Stimulated activated CD4-positive, alpha-beta T cell treated with anti-CD3 and anti-CD28 coated beads, Interleukin-12 subunit alpha, Interleukin-12 subunit beta, amount 100 ng/mL, for 24 hours (primary cell): ENCODE results near the gene TULP4.

Source experiments
- DNase-seq, 2 experiments: peaks; one replicate each; pipeline ENCODE4 v3.0.0-alpha.2; 2020; ENCODE audit warnings: low read depth in 2 of 2

The TULP4 gene, protein sequence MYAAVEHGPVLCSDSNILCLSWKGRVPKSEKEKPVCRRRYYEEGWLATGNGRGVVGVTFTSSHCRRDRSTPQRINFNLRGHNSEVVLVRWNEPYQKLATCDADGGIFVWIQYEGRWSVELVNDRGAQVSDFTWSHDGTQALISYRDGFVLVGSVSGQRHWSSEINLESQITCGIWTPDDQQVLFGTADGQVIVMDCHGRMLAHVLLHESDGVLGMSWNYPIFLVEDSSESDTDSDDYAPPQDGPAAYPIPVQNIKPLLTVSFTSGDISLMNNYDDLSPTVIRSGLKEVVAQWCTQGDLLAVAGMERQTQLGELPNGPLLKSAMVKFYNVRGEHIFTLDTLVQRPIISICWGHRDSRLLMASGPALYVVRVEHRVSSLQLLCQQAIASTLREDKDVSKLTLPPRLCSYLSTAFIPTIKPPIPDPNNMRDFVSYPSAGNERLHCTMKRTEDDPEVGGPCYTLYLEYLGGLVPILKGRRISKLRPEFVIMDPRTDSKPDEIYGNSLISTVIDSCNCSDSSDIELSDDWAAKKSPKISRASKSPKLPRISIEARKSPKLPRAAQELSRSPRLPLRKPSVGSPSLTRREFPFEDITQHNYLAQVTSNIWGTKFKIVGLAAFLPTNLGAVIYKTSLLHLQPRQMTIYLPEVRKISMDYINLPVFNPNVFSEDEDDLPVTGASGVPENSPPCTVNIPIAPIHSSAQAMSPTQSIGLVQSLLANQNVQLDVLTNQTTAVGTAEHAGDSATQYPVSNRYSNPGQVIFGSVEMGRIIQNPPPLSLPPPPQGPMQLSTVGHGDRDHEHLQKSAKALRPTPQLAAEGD (N-terminal part only)

DNA sequence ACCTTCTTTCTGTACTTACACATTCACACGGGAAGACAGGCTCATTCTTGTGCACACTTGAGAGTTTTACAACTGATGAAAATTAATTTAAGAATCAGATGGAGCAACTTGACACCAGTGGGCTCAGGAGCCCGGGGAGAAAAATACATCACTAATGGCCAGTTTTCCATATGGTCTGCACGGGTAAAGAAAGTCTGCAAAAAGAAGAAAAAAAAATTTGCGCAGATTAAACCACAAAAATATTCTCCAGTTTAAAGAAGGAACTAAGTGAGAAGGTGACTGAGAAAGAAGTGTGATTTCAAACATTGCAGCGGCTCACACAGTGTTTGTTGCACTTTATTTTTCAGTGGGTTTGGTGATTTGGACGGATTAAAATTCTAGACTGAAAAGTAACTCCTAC is at the start of gene TULP4:
TULP4 (plus strand) TSS at position 301 of the 400 bp plus-strand sequence. CDS start 1,552 bp downstream, outside the sequence.
- no peak for DNase-seq

DNA sequence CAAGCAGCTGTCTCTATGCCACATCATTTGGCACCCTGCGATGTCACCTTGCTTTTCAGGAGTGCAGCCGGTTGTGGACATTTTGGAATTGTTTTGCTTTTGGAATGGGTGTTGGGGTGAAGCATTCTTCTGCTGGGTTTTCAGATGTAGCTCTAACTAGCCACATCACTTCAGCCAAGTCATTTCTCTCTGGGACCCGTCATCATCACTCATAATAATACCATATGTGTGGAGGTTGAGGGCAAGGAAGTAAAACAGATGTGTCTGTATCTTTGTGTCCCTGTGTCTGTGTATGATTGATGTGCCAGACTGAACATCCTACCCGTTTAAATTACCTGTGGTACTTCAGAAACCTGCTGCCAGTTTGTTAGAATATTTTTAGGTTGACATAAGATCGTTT is 49.5 kb upstream of the TULP4 start:
- DNase-seq = no peak

DNA sequence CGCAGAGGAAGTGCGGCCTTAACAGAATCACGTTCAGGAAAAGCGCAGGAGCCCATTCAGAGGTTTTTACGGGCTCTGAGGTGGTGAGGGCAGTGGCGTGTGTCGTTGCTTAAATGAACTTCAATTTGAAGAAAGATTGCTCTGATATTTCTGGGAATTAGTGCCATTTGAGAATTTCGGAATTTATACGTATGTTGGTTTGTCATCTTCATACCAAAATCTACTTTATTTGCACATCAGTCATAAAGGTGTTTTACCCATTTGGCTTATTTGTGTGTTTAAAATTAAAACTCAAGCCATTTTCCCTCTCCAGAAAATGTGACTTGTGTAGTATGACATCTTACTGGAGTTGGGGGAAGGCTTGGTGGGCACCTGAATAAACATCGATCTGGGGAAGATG is 48.1 kb upstream of the TULP4 start:
- no peak for DNase-seq

DNA sequence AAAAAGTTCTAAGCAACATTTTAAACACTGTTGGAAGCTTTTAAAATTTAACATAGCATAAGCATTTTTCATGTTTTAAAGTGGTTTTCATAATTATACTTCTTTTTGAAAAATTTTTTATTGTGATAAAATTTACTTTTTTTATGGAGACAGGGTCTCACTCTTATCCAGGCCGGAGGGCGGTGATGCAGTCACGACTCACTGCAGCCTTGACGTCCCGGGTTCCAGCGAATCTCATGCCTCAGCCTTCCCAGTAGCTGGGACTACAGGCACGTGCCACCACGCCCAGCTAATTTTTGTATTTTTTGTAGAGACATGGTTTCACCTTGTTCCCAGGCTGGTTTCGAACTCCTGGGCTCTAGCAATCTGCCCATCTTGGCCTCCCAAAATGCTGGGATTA is 46.1 kb upstream of the TULP4 start:
- no peak for DNase-seq

DNA sequence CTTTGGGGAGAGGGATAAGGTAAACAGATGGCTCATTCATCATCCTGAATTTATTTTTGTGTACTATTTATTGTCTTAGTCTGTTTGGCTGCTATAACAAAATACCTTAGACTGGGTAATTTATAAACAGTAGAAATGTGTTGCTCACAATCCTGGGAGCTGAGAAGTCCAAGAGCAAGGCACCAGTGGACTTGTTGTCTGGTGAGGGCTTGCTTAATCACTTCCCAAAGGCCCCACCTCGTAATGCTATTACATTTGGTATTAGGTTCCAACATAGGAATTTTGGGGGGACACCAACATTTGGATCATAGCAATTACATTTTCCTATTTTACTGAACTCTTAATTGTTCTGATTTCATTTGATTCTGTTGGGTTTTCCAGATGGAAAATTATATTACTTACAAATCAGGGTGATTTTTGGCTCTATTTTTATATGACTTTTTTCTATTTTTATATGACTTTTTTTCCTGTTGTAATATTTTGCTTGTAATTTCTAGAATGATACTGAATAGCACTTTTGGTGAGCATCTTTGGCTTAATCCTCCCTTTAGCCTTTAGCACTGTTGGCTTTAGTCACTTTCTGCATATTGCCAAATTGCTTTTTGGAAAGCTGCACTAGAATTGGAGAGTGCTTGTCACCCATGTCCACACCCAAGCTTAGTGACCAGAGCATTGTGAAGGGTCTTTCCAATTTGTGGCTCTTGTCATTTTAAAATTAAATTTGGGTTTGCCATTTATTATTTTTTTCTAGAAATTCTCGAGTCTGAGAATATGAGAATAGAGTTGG is 43.7 kb upstream of the TULP4 start:
- DNase-seq = no peak

DNA sequence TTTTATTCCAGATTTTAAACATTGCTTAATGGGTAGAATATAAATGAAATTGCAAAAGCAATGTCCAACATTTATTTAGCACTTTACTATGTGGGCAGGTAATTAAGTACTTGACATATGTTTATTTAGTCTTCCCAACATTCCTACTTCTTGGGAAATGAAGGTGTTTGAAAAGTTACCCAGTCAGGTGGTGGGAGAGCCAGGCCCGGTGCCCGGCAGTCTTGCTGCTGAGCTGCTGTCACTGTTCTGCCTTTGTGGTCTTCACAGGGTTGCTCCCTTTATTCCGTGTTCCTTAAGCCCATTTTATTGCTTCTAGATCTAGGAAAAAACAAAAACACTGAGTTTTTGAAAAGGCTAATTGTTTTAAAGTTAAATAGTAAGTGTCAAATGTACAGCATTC is 42.6 kb upstream of the TULP4 start:
- no peak for DNase-seq

DNA sequence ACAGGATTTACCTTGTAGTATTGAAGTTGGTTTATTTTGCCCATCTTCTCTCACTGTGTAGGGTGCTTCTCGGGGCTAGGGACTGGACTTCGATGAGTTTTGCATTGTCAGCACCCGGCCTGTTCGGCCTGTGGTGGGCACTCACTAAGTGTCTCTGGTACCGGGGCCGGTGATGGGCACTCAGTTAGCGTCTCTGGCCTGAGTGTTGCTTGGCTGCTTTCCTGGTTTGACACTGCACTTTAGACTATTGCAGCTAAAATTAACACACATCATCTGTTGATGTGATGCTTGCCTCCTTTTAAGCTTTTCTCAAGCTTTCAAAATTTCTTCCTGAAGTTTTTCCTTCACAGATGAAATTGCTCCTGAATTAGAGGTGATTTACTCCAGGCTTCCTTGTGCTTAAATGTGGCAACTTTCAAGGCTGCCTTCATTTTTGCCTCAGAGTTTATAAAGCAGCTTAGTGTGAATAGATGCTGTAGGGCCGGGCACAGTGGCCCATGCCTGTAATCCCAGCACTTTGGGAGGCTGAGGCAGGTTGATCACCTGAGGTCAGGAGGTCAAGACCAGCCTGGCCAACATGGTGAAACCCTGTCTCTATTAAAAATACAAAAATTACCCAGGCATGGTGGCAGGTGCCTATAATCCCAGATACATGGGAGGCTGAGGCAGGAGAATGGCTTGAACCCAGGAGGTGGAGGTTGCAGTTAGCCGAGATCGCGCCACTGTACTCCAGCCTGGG is 41.7 kb upstream of the TULP4 start:
- DNase-seq = no peak

DNA sequence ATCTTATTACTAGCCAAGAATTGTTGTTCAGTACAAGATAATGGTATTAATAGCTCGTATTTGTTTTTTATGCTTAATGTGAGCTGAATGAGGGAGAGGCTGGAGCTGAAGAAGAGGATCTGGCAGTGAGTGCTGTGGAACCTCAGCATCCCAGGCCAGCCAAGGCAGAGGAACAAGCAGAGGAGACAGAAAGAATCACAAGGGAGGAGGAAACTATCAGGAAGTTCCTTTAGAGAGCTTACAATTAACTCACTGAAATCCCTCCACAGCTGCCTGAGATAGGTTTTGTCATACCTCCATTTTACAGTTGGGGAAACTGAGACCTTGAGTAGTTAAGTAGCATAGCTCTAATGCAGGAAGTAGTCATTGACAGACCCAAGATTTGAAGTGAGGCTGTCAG is 39.9 kb upstream of the TULP4 start:
- no peak for DNase-seq

DNA sequence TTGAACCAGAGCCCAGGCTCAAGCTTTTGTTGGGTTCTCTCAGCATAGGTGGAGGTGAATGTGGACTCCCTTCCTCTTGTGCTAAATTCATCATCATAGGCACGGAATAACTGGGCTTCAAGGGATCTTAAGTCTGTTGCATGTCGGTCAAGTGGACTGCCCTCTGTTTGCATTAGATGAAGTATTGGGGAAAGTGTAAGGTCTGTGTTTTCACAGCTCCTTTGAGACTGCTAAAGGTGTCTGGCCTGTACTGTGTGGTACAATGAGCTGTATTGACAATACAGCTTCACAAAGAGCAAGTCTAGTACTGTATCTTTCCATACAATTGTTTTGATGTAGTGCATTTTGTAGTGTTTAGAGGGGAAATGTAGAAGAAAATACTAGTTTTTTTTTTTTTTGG is 34.3 kb upstream of the TULP4 start:
- DNase-seq = no peak

DNA sequence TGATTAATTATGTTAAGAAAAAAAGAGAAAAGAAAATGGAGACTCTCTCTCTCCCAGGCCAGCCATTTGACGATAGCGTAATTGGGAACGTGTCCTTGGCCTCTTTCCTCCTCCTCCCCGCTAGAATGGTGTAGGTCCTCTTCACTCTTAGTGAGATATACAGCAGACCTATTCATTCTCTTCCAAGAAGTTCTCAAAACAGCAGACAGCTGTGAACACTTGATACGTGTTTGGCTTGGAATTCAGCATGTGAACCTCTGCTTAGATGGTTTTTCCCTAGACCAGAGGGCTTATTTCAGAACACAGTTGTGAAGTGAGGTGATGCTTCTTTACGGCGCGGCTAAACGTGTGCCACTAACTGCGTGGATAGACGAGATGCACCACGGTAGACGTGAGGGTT is 32.6 kb upstream of the TULP4 start:
- no peak for DNase-seq

DNA sequence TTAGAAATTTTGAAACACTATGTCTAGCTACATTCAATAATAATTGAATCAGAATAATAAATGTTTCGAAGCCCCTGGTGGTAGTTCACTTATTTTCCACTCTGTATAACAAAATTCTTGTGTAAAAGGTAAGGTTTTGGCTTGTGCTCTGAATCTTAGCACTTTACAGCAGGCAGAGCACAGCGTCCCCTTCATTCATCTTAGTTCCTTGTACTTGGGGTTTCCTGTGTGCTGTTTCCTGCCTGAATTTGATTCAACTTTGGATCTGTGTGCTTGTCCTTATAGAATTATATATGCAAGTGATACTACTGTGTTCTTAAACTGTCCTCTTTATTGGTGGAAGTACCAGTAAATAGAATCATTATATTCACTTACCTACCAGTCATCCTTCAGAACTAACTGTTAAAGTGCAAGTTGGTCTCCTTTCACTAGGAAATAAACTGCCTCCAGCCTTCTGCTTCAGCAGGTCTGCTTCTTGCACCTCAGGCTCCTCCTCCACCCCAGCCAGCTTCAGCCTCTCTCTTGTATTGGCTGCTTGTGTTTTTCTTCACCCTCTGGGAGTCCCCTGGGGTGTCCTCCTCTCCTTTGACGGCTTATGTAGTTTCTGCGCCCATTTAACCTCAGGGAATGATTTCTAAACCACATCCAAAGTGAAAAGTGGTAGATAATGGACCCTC is 28.8 kb upstream of the TULP4 start:
- DNase-seq = no peak

DNA sequence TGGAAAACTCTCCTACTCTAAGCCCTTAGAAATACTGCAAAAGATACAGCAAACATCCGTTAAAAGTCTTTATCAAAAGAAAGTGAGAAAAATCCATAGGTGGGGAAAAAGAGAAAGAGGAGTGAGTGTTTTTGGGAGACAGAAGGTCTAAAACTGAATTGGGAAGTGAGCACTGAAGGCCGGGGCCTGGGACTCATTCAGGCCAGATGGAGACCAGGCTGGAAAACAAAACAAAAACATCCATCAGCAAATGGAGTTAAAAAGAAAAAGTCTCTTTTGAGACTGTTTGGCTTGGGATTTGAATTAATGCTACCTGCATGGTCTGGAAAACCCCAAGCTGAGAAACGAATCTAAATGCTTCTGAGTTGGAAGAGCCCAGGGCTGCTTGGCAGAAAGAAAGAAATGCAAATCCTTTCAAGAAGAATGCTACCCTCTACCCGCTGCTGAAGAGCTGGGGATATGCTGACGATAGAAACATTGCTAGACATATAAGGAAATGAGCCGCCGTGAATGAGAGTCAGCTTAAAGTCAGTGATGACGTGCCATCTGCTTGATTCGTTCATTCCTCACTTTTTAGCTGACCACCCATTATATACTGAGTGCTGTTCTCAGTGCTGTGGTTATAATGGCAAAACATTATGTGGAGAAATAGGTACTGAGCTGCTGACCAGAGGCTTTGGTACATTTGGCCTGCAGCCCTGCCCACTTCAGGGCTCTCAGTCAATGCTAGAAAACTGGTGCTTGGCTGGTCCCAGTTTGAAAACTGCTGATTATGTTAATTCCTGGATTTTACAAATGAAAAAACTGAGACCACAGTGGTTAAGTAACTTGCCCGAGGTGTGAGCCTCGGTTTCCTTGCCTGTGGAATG is 28.0 kb upstream of the TULP4 start:
- no peak for DNase-seq

DNA sequence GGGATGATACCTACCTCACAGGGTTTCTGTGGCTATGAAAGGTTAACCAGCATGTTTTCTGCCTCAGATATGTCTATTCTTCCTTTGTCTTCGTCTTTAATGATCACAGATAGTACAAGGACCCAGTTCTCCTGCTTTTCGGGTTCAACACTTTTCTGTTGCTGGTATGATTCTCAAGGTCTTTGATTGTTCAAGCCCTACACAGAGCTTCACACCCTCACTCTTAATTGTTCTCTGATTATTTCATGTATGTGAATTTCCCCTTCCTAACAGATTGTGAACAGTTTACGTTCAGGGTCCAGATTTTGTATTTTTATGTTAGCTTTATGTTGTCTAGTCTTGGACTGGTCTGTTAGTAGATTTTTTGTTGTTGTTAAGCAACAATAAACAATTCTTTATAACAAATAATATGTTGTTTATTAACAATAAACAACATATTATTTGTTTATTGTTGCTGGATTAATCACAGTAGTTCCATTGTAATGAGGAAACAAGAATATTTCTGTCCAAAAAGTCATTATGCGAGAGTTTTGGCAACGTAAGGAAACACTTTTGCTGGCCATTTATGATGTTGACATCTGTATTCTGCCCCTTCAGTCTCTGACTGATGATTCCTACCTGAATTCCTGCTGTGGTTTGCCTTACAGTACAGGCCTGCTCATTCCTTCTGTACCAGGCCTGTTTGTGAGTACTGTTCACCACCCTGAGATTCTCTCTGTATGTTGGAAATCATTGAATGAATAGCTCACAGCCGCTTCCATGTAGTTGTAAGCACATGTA is 27.2 kb upstream of the TULP4 start:
- no peak for DNase-seq

DNA sequence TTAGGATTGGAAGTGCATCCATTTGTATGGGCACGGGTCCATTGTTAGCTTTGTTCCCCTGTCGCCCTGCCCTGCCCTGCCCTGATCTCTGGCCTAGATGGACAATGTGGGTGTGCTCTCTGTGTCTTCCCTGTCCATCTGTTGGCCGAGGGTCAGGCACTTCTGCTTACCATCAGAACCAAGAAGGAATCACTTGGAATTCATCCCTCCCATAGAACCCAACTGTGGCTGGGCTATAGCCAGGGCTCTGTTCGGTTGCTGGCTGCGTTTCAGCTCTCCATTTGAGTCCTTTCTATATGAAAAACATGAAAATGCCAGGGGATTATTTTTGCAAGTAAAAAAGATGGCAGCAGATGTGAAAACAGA is 26.6 kb upstream of the TULP4 start:
- DNase-seq = no peak

DNA sequence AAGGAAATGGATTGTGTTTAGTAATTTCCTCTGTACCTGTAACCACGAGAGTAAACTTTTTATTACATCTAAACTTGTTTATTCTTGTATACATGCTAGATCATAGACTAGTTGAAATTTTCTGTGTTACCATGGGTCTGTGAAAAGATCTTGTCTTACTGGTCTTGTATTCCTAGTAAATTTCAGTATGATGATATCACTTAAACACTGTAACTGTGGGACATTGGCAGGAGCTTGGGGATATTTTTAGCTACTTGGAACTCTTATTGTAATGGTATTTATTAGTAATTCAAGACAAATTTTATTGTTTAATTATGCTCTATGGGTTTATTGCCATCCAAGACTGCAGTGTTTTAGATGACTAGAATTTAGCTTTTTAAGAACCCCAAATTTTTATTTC is 25.9 kb upstream of the TULP4 start:
- no peak for DNase-seq

DNA sequence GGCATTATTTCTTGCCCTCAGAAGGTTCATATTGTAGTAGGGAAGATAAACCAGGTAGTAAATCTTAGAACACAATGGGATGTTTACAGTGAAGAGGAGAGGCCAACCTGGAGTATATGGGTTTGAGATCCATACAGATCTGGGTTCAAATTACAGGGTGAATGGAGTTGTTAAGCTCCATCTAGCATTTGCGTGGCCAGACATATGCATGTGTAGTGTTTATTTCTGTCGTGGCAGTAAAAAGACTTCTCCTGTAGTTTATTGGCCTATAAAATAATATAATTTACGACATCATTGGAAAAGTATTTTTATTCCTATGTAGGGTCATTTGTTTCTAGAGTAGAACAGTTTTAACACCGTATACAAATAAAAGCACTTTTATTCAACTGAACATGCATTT is 25.2 kb upstream of the TULP4 start:
- DNase-seq = no peak

DNA sequence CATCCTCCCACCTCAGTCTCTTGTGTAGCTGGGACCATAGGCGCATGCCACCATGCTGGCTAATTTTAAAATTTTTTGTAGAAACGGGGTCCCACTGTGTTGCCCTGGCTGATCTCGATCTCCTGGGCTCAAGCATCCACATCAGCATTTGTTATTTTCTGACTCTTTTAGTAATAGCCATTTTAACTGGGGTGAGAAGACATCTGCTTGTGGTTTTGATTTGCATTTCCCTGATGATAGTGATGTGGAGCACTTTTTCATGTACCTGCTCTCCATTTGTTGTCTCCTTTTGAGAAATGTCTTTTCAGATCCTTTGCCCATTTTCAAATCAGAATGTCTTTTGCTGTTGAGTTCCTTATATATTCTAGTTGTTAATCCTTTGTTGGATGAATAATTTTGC is 22.2 kb upstream of the TULP4 start:
- no peak for DNase-seq

DNA sequence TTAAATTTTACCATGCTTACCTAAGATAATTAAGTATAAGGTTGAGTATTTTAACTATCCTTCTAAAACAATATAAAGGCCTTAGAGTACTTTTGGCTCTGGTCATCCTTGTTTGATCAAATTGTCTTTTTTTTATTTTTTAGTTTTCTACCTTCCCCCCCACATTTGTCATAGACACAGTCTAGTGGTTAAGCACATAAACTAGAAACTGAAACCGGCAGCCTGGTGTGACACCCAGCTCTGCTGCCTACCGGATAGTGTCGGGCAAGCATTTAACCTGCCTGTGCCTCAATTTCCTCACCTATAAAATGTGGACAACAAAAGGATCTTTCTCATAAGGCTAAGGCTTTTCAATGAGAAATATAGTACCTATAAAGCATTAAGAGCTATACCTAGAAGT is 21.6 kb upstream of the TULP4 start:
- peak; percentile 30 to 41 for DNase-seq

DNA sequence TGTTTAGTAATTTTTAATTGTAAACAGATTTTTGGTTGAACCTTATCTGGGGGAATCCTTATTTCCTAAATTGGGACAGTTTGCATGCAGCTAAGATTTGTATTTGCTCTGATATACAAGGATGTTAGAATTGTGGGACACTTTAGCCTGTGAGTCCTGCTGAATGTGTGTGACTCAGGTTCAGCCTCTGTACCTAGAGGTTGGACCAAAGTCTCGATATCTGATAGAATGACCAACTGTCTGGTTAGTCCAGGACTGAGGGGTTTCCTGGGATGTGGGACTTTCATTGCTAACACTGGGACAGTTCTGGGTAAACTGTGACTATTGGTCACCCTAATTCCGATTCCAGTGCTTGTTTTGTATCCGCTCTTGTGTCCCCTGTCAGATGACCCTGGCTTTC is 20.2 kb upstream of the TULP4 start:
- DNase-seq = no peak
